Measurements from ENCODE around the gene RASGRF2. TPM values are rescaled to one million over a fixed set of nuclear protein-coding genes. Genes with fewer than 3 reads are reported as not detected.

The RASGRF2 gene
- total and polyA plus RNA-seq, 2 of the 13 experiments (the other 11 are each of a cell fraction or from before 2014, with no cell fraction given), result 23.6 to 29.0 TPM

- TF ChIP-seq DMAP1 (CRISPR knock-in tag; IDR thresholded peaks at IDR 0.05), result no peak
- TF ChIP-seq PRDM4 (CRISPR knock-in tag; IDR thresholded peaks at IDR 0.05; ENCODE audit: borderline replicate concordance), result no peak
- TF ChIP-seq ZNF12 (CRISPR knock-in tag; IDR thresholded peaks at IDR 0.05), result no peak
- no peak for TF ChIP-seq FOXO4 (CRISPR knock-in tag; conservative IDR thresholded peaks at IDR 0.05)
- TF ChIP-seq NR1H2 (CRISPR knock-in tag; IDR thresholded peaks at IDR 0.05; ENCODE audit: borderline replicate concordance, low read depth), result no peak
- no peak for TF ChIP-seq ZBTB8A (CRISPR knock-in tag; IDR thresholded peaks at IDR 0.05; ENCODE audit: borderline replicate concordance, low read depth)
- no peak for TF ChIP-seq FIP1L1 (IDR thresholded peaks at IDR 0.05; ENCODE audit: borderline replicate concordance, insufficient read depth, low read depth, low read length)
- TF ChIP-seq POLR2AphosphoS5 (IDR thresholded peaks at IDR 0.05; ENCODE audit: low read depth, low read length), result no peak
- no peak for TF ChIP-seq JUND (CRISPR knock-in tag; IDR thresholded peaks at IDR 0.05)
- TF ChIP-seq GPN1 (CRISPR knock-in tag; IDR thresholded peaks at IDR 0.05; ENCODE audit: borderline replicate concordance), result no peak
Observed at GRCh38 chr5:80925931-80926330, 34.2 kb upstream of the RASGRF2 start (continued).

GRCh38 chr5:80926536-80926935 is 33.6 kb upstream of the RASGRF2 start:
- Histone ChIP-seq H4K20me1 (ENCODE audit: insufficient read depth, low read length) (no peaks in the 10 kb centered on the region), H3K4me2 (ENCODE audit: low read depth, low read length) (no peak overlapping the region), H3K4me3 (replicated peaks in 1 of 3; ENCODE audit: insufficient read depth in 1 of 3, low read depth in 2 of 3, low read length in 3 of 3) (no peak overlapping the region), H3K79me2 (ENCODE audit: insufficient read depth, low read length) (no peaks in the 10 kb centered on the region), H3K9me3 (ENCODE audit: low read length) (no peaks in the 10 kb centered on the region), H2AFZ (ENCODE audit: low read length) (no peak overlapping the region), H3K27me3 (ENCODE audit: control insufficient read depth in 1 of 2, insufficient read depth in 2 of 2, low read length in 2 of 2) (no peaks in the 10 kb centered on the region), H3K9ac (ENCODE audit: insufficient read depth, low read depth, low read length) (no peak overlapping the region), H3K27ac (ENCODE audit: extremely low read length, insufficient read depth, low read length) (no peak overlapping the region), H3K36me3 (replicated peaks in 1 of 2; ENCODE audit: control insufficient read depth in 1 of 2, insufficient read depth in 2 of 2, low read length in 2 of 2) (no peaks in the 10 kb centered on the region), H3K4me1 (ENCODE audit: insufficient read depth, low read length) (no peaks in the 10 kb centered on the region)
- CTCF ChIA-PET (ENCODE audit: low intra/inter-chr PET ratio, low total read pairs), result no interaction called here
- WGBS (ENCODE audit: low lambda C conversion rate), result 27% methylated on average over 1 of the region's 1 CpG
- no peak for DNase-seq (ENCODE audit: low spot score)
- in situ Hi-C loops (cut with HindIII; ENCODE audit: extremely low pct_ligation_motif_present, low pct_unique_long_range_greater_than_20kb), result no loop called here
- FAIRE-seq, result no peak
- POLR2A ChIA-PET, result no interaction called here
- BruUV-seq (replicated peaks), result no TSS peak
- no peak for ATAC-seq
- intact Hi-C loops (cut with micrococcal nuclease; ENCODE audit: unreplicated experiment), result no loop called here
- TF ChIP-seq ZNF7 (CRISPR knock-in tag; IDR thresholded peaks at IDR 0.05) (no peak), RBAK (CRISPR knock-in tag; IDR thresholded peaks at IDR 0.05) (no peak), IKZF5 (CRISPR knock-in tag; IDR thresholded peaks at IDR 0.05) (no peak), FOXA3 (CRISPR knock-in tag; IDR thresholded peaks at IDR 0.05) (no peak), ZGPAT (CRISPR knock-in tag; IDR thresholded peaks at IDR 0.05) (no peak), HIC2 (CRISPR knock-in tag; IDR thresholded peaks at IDR 0.05; ENCODE audit: low read depth) (no peak), EED (CRISPR knock-in tag; IDR thresholded peaks at IDR 0.05) (no peak)

Measured in HepG2 (cell line).